Measurements from ENCODE around the gene AP3S2. TPM values are rescaled to one million over a fixed set of nuclear protein-coding genes. Genes with fewer than 3 reads are reported as not detected.

The AP3S2 gene
- total RNA-seq, 1 experiment from 2014 or later, result 23.3 TPM

DNA sequence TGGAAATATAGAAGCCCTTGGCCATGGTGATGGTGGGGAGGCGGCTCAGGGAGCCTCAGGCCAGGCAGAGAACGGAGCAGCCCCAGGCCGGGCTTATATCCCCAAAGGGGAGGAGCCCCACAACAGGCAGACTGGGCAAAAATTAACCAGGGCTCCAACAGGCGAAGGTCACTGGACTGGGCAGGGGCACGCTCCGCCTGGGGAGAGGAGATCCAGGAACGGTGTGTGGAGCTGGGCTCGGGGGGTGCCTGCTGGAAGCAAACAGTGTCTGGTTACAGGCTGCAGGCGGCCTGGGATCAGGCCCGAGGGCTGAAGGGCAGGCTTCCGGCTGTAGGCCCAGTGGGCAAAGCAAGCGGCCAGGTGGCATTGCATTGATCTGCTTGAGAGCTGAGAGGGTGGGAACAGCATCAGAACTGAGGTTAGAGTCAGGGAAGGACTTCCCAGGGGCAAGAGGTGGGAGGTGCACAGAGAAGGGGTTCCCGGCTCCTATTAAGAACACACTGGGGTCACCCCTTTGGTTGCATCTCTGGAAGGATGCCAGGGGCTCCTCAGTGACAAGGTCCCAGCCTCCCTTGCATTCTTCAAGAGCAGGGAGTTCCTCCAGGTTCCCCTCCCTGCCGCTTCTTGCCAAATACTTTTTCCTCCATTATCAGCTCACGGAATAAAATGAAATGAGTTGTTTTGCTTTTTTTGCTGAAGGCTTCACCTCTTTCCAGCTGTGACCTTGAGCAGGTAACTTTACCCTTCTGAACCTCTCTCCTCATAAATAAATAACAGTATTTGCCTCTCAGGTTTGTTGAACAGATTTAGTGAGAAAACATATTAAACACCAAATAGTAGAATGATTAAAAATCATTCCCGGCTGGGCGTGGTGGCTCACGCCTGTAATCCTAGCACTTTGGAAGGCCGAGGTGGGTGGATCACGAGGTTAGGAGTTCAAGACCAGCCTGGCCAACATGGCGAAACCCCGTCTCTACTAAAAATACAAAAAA lies 86.9 kb downstream of the AP3S2 start:
- ChIA-PET CTCF (no interaction called here), POLR2A (no interaction called here), RAD21 (ENCODE audit: low non-redundant PET in 1 of 2, low total read pairs in 2 of 2, uncharacterized antibody in 2 of 2, unreplicated experiment in 2 of 2) (no interaction called here)
- intact Hi-C loops (cut with micrococcal nuclease), result no loop called here
- no peaks in the 10 kb centered on the region for H3K9me2 ChIP-seq (ENCODE audit: insufficient read depth)
- no peak overlapping the region for H3K27ac ChIP-seq (ENCODE audit: low read depth, low read length)
- H3K79me2 ChIP-seq (ENCODE audit: insufficient read depth, low read length), result no peaks in the 10 kb centered on the region
- H3K9me3 ChIP-seq (ENCODE audit: control insufficient read depth in 1 of 2, insufficient read depth in 1 of 2, low read depth in 1 of 2, low read length in 2 of 2), result no peaks in the 10 kb centered on the region
- no peak overlapping the region for H3K4me3 ChIP-seq (replicated peaks in 1 of 2; ENCODE audit: low read depth in 1 of 2, low read length in 2 of 2)
- H3K9ac ChIP-seq (ENCODE audit: low read length), result no peak overlapping the region
- DNase-seq (ENCODE audit: low read depth, low spot score) (no peak), ATAC-seq (no peak)
- no peak for TF ChIP-seq REST (IDR thresholded peaks at IDR 0.05; ENCODE audit: low read depth)
- TF ChIP-seq, protein P1, sequence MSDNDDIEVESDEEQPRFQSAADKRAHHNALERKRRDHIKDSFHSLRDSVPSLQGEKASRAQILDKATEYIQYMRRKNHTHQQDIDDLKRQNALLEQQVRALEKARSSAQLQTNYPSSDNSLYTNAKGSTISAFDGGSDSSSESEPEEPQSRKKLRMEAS (IDR thresholded peaks at IDR 0.05), result no peak
- TF ChIP-seq, protein P2, sequence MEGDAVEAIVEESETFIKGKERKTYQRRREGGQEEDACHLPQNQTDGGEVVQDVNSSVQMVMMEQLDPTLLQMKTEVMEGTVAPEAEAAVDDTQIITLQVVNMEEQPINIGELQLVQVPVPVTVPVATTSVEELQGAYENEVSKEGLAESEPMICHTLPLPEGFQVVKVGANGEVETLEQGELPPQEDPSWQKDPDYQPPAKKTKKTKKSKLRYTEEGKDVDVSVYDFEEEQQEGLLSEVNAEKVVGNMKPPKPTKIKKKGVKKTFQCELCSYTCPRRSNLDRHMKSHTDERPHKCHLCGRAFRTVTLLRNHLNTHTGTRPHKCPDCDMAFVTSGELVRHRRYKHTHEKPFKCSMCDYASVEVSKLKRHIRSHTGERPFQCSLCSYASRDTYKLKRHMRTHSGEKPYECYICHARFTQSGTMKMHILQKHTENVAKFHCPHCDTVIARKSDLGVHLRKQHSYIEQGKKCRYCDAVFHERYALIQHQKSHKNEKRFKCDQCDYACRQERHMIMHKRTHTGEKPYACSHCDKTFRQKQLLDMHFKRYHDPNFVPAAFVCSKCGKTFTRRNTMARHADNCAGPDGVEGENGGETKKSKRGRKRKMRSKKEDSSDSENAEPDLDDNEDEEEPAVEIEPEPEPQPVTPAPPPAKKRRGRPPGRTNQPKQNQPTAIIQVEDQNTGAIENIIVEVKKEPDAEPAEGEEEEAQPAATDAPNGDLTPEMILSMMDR (IDR thresholded peaks at IDR 0.05 in 2 of 3, conservative IDR thresholded peaks at IDR 0.05 in 1 of 3; ENCODE audit: borderline replicate concordance in 1 of 3, insufficient read depth in 1 of 3, low read depth in 2 of 3, low read length in 2 of 3), result no peak
- TF ChIP-seq CEBPB (IDR thresholded peaks at IDR 0.05; ENCODE audit: low read depth), result no peak
- TF ChIP-seq POLR2AphosphoS5 (IDR thresholded peaks at IDR 0.05; ENCODE audit: low read depth, low read length), result no peak
- no peak for TF ChIP-seq SIN3A (IDR thresholded peaks at IDR 0.05; ENCODE audit: low read depth)
- TF ChIP-seq ELF1 (IDR thresholded peaks at IDR 0.05; ENCODE audit: borderline replicate concordance, low read depth), result no peak
- TF ChIP-seq YY1 (IDR thresholded peaks at IDR 0.05; ENCODE audit: extremely low read depth, insufficient replicate concordance, low read depth, low read length), result no peak
- no peaks in the 10 kb centered on the region for H4K20me1 ChIP-seq (ENCODE audit: insufficient read depth)
- no peak overlapping the region for H2AFZ ChIP-seq (ENCODE audit: low read depth, low read length, poor library complexity, severe bottlenecking)
- H3K27me3 ChIP-seq (ENCODE audit: insufficient read depth, low read length), result no peaks in the 10 kb centered on the region
- BruUV-seq (replicated peaks), result no TSS peak
- no peaks in the 10 kb centered on the region for H3K36me3 ChIP-seq (ENCODE audit: control insufficient read depth in 1 of 2, insufficient read depth in 2 of 2, low read length in 2 of 2)
- peaks cover 0 to 11% of the 10 kb centered on the region in 2 experiments; a peak in 1 of 4 replicates for H3K4me1 ChIP-seq (ENCODE audit: control insufficient read depth in 1 of 2, insufficient read depth in 2 of 2, low read length in 2 of 2)
- no peak overlapping the region for H3K4me2 ChIP-seq (ENCODE audit: low read length)
